HuH-7 (cell line): ENCODE measurements around the gene SAC3D1.
A peak's percentile ranks its signal among the peaks of the same experiment; 100 is the strongest.

Source experiments
- DNase-seq: peaks from one replicate; pipeline ENCODE4 v3.0.0; 2011; ENCODE audit warnings: low spot score

Gene SAC3D1

DNA sequence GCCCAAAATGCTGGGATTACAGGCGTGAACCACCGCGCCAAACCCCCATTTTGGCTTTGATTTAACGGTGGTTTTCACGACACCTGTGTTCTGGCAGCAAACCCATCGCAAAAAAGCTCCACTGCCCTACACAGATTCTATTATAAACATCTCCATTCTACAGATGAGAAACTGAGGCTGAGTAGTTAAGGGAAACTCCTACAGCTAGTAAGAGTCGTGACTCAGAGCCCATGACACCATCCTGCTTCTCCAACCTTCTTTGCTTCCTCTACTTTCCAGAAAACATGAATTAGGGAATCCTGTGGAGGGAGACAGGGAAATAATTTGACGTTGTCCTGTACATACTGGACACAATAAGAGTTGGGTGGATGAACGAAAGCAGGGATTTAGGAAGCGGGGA, 14.2 kb upstream of the SAC3D1 start:
- no peak for DNase-seq

DNA sequence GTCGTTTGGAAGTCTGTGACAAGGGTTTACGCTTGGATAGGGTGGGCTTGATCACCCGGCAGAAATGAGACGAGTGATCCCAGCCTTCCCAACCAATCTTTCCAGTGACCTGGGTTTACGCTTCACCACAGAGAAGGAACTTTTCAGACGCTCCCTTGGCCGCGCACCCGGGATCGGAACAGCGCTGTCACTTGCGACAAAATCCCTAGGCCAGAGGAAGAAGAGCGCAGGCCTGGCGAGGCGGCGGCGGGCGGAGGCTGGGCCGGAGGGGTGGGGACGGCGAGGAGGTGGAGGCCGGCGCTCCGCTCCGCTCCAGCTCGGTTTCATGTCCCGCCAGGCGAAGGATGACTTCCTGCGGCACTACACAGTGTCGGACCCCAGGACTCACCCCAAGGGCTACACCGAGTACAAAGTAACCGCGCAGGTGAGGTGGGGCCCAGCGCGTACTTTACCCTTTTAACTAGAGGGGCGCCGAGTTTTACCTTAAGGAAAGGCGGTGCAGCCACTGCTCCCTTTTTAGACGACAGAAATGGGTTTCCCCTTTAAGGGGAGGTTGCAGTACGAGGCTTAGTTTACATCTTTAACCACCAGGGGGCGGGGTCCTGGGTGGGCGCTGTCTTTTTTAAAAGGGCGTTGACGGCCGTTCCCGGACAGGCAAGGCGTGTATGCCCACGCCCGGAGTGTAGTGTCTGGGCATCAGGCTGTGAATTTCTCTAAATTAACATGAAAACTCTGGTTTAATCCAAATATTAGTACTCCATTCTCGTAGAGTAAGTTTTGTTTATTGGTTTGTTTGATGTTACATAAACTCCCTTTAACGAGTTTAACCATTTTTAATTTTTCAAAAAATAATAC, 13.6 kb upstream of the SAC3D1 start, which contains the start of gene SNX15:
SNX15 (plus strand) TSS at position 227 of the 855 bp plus-strand sequence; CDS start at position 326, 99 bp downstream.
- peak; percentile 78 for DNase-seq

DNA sequence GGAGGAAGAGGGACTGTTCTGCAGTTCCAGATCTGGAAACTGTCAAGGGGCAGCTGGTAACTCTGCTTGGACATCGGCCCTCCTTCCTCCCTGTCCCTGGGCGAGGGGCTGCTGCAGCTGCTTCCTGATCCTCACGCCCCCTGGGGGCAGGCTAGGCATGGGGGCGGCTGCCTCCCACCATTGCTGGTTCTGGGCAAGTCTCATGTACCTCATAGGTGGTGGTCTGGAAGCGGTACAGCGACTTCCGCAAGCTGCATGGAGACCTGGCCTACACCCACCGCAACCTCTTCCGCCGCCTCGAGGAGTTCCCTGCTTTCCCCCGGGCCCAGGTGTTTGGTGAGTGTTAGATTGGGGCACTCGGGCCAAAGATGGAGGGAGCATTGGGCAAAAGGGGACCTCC, 8.8 kb upstream of the SAC3D1 start:
- DNase-seq, result no peak

DNA sequence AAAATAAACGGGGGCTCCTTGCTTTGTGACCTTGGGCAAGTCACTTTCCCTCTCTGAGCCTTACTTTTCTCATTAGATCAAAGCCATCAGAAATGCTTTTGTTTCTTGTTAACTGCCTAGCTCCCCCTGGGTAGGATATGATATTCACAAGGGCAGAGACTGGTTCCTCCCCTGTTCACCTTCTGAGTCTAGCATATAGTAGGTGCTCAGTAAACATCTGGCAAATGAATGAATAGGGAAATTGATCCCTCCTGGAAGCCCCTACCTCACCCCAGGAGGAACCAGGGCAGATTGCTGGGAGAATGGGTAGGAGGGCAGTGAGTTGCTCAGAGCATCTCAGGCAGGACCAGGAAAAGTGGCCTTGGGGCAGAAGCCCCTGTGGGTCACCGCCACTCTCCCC, 6.6 kb upstream of the SAC3D1 start:
- no peak for DNase-seq

DNA sequence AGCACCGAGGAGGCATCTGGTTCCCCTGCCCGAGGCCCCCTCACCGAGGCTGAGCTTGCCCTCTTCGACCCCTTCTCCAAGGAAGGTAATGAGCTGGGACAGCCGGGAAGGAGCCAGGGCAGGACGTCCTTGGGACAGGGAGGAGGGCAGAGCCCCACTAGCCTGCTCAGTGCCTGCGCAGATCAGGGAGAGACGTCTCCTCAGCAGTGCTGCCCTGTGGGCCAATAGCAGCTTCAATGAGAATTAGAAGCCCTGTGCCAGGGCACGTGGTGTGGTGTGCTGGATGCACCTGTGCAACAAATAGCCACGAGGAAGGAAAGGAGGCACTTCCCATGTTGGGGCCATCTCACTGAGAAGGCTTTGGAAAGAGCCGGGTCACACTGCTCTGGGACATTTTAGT, 5.4 kb upstream of the SAC3D1 start:
- no peak for DNase-seq

DNA sequence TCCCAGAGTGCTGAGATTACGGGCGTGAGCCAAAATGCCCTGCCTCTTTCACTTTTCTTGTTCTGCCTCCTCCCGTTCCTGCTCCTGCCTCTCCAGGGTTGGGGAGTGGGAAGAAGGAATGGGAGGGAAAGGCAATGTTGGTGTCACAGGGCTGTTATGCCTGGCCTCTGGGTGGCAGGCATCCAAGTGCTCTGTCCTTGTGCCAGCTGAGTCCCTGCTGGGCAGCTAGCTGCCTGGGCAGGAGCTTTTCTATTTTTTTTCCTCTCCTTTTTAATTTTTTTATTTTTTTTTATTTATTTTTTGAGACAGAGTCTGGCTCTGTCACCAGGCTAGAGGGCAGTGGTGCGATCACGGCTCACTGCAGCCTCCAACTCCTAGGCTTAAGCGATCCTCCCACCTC, 4.1 kb upstream of the SAC3D1 start:
- no peak for DNase-seq

DNA sequence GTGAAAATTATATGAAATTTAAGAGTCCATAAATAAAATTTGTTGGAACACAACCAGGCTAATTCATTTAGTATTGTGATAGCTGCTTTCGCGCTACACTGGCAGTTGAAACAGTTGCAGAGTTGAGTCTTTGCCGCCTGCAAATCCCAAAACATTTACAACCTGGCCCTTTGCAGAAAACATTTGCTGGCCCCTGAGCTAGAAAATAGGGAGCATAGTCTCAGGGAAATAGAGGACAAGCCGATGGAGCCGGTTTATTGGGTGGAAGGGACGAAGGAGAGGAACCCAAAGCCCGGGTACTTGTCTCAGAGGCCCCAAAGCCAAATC, 527 bp upstream of the SAC3D1 start:
- no peak for DNase-seq

DNA sequence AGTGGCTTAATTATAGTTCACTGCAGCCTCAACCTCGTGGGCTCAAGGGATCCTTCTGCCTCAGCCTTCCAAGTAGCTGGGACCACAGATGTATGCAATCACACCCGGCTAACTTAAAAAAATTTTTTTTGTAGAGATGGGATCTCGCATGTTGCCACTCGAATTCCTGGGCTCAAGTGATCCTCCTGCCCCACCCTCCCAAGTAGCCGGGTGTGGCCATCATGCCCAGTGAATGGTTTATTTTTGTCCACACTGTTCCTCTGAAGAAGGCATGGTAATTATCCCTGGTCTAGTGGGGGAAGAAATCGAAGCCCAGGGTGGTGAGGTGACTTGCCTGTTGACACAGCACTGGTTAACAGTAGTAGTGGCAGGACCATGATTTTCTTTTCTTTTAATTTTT, 1.9 kb downstream of the SAC3D1 start:
- DNase-seq, result no peak

DNA sequence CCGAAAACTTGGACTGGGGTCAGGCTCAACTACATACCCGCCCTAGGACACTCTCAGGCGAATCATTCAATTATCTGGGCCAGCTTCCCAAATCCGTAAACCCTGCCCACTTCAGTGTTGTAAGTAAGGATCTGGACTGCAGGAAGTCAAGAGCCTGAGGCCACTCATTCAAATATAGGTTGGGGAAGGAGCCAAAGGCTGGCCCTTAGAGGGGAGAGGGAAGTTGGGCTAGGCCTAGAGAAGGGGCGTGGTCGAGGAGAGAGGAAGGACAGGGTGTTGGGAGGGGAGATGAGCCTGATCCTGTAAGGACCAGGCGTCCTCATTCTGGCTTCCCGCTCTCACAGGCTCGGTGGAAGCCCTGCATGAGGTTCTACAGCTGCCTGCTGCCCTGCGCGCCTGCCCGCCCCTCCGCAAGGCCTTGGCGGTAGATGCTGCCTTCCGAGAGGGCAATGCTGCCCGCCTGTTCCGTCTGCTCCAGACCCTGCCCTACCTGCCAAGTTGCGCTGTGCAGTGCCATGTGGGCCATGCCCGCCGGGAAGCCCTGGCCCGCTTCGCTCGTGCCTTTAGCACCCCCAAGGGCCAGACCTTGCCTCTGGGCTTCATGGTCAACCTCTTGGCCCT, 3.0 kb downstream of the SAC3D1 start:
- no peak for DNase-seq

DNA sequence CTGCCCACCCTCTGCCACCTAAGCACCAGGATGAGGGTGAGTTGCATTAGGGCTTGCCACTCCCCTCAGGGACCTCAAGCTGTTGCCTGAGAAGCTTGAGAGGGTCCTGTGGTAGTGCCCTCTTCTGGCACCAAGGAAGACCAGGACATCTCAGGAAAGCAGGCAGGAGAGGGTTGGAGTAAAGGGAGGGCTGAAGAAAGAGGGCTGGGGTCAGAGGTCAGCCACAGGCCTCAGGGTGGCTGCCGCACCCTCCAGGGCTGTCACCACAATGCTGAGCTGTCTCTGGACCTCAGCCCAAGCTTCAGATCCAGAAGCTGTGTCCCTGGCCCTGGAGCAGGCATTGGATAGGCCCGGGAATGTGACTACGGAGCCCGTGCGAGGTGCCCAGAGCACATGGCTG, 4.1 kb downstream of the SAC3D1 start:
- no peak for DNase-seq

DNA sequence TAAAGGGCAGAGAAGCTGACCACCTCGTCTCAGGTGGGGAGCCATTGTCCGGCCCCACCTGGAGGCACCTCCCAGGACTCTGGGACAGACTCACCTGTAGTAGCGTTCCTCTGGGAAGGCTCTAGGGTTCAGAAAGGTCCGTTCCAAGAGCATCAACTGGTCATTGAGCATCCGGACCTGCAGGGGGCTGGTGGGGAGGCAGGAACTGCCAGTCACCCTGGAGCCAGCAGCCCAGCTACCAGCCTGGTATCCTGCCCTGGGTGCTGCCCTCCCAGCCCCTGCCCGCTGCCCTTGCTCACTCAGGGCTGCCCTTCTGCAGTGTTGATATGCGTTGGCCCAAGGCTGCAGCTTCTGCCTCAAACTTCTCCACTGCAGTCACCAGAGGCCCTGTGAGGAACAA, 4.7 kb downstream of the SAC3D1 start:
- no peak for DNase-seq

DNA sequence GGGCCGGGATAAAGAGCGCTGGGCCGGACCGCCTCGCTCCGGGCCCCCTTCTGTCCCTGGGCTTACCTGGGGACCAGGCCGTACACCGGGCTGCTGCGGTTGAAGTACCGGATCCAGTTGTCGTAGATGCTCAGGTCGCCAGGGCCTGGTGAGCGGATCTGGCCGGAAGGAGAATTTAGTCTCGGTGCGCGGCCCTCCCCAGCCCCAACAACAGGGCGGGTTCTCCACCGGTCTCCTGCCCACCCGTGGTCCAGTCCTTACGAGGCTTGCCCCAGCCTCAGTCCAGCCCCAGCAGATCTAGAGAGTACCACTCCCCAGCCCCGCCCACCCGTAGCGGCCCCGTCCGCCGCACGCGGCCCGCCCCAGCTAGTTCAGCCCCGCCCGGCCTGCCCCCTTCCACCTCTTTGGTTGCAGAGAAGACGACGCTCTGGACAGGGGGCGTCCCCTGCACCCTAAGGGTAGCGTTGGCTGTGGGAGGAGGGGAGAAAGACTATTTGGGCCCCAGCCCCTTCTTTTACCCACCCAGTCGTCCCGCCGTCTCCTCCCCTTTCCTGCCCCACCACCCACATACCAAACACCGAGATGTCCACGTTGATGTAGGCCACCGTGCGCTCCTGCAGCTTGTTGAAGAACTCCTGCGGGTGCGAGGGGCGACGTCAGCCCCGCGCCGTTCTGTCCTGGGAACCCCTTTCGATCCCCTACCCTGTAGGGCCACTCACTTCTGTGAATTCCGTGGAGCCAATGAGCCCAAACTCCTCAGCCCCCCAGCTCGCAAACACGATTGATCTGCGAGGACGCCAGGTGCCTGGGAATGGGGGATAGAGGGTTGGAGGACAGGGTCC, 6.8 kb downstream of the SAC3D1 start:
- no peak for DNase-seq

DNA sequence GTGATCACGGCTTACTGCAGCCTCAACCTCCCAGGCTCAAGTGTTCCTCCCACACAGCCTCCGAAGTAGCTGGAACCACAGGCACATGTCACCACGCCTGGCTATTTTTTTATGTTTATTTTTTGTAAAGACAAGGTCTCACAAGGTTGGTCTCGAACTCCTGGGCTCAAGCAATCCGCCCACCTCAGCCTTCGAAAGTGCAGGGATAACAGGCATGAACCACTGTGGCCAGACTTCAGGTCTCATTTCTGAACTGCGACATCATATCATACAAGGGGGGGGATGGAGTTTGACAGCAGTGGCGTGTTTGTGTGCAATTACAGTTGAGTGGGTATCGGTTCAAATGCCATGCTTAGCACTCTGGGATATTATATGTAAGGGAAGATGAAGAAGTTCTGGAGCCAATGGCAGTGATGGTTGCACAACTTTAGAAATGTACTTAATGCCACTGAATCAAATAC, 10.4 kb downstream of the SAC3D1 start:
- no peak for DNase-seq

DNA sequence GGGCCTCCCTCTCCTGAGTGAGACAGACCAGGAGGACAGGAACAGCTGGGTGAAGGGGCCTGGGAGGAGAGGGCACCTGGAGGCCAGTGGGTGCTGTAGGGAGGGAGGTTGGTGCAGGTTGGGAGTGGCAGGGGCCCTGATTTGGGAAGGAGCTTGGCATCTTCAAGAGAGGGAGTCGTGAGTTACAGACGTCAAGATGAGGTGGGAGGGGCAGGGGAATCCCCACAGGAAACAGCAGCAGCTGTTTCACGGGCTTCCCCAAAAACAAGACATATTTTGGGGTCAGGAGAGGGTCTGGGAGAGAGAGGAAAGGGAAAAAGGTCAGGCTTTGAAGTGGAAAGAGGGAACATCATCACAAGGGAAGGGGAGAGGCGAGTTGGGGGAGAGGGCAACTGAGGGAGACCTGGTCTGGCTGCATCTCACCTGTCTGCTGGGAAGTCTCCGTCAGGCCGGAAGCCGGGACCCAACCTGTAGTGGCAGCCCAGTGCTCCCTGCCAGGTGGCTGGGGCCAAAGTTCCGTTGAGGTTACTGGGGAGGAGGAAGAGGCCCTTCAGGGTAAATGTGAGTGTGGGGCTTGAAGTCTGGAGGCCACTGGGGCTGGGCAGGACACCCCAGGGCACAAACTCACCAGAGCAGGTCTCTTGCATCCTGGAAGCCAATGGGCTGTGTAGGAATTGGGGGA, 13.0 kb downstream of the SAC3D1 start:
- no peak for DNase-seq

DNA sequence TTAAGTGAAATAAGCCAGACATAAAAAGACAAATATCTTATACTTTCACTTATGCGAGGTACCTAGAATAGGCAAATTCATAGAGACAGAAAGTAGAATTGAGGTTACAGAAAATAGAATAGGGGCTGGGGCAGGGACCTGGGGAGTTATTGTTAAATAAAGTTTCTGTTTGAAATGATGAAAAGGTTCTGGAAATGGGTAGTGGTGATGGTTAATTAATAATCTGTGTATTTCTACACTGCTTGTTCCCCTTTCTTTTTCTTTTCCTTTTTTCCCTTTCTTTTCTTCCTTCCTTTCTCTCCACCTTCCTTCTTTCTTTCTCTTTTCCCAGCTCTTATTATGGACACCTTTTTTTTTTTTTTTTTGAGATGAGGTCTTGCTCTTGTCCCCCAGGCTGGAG, 14.5 kb downstream of the SAC3D1 start:
- no peak for DNase-seq

DNA sequence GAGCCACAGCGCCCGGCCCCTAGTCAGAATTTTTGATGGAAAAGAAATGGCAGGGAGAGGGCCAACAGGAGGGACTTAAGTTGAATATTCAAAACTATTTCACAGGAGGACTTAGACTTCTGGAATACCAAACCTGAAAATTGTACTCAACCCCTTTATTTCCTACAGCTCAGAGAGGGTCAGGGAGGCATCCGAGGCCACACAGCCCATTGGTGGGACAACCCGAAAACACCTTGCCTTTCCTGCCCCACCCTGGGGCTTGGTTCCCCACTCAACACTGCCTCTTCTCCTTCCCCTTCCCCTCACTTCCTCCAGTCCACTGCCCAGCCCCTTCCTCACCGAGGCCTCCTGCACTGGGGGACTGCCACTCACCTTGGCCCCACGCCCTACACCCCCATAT, 16.0 kb downstream of the SAC3D1 start:
- no peak for DNase-seq

DNA sequence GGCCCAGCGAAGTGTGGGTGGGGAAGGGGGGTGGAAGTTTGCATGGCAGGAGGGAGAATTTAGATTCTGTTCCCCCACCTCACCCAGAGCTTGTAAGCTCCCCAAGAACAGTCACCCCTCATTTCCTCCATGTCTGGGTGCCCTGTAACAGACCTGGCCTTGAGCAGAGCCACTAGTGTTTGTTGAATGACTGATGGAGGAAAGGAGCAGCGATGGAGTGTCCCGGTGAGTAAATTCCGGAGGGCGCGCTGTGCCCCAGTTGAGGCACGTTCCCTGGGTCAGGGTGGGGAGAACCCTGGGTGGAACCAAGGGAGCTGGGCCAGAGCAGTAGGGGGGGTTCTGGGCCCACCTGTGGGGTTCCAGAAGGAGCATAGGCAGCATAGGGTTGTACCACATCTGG, 16.5 kb downstream of the SAC3D1 start:
- DNase-seq, result no peak

DNA sequence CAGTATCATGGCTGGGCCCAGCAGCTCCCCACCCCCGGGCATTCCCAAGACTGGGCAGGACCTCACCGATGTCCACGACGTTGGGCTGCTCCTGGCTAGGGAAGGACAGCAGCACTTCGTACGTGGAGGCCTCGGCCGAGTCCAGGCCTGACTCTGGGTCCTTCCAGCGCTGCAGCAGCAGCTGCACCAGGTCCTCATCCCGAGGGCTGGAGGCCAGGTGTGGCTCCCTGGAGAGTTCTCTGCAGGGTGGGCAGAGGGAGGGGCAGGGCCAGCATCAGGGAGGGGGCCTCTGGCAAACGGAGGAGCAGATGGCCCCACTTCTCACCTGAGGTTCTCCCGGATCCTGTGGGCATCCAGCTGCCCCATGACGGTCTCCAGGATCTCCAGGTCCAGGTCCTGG, 17.0 kb downstream of the SAC3D1 start:
- no peak for DNase-seq

DNA sequence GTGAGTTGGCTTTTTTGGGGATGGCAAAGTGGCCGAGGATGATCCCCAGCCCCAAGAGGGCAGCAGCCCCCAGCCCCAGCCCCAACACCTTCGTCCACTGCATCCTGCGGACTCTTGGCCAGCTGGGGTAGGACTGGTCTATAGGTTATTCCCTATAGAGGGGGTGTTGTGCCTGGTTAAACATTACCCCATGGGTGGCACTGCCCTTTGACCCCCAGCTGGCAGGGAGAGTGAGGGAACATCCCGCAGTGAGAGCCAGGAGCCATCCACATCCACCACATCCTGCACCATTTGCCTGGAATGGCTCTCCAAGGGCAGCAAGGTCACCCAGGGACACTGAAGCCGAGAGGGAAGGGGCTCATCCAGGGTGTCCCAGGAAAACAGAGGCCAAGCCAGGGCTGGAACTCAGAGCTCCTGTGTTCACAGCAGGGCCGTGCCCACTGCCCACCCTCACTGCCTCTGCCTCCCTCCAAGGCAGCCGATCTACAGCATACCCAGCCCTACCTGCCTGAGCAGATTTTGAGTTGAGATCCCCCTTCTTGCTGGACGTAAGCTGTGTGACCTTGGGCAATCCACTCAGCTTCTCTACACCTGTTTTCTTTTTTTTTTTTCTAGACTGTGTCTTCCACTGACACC, 17.5 kb downstream of the SAC3D1 start, which contains the start of gene NAALADL1:
NAALADL1 (minus strand) TSS at position 135 of the 636 bp plus-strand sequence; CDS start at position 103, 32 bp downstream.
- no peak for DNase-seq

DNA sequence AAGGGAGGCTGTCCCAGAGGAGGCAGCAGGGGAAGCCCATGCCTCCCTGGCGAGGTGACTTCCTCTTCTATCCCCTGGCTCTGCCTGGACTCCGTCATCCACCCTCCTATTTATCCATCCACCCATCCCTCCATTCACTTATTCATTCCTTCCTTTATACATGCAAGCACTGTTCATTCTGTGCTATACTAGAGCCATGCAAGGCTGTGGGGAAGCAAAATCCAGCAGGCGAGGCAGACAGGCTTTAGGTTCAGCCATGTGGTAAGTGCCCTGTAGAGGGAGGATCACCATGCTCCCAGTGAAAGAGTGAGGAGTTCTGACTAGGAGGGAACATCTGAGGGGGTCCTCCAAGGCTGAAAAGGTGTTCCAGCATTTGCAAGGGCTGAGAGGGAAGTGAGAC, 18.5 kb downstream of the SAC3D1 start:
- no peak for DNase-seq

DNA sequence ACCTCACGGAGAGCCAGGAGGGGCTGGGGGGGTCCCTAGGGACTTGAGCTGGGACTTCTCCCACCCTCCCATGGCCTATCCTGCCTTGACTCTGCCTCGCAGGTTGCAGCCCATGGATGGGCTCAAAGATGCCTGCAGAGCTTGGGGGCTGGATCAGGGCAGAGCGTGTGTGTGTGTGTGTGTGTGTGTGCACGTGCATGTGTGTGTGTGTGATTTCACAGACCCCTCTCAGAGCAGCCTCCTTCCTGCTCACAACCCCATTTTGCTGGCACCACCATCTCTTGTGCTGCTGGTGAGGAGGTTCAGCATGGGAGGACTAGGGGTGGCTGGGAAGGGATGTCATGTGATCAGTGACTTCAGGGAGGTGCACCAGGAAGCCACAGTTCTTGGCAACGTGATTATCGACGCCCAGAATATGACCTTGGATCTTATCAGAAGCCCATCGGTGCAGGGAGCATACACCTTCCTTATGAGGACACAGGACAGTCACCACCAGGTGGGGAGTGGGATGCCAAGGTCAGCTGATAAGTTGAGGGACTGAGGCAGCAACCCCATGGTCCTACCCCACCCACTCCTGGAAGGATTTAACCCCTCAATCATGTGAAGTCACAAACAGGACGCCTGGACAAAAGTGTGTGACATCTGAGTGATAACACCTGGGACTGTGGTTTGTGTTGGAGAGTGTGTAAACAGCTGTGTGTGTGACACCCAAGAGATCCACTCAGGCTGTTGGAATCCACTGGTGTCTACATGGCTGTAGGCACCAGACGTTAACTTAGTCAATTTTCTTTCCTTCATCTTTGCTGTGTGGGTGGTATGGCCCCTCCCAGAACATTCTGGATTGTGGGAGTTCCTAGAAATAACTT, 19.2 kb downstream of the SAC3D1 start:
- no peak for DNase-seq
